Activated B cell treated with CpG ODN at 0.5 μM for 24 hours (primary cell): Measurements from ENCODE around the gene SRGAP3. TPM values are rescaled to one million over a fixed set of nuclear protein-coding genes. Genes with fewer than 3 reads are reported as not detected.

Experiments
- ATAC-seq: fragments of 200-7000 bp; cut with Tn5 transposase; one replicate; pipeline ENCODE4 v1.10.0; 2021; ENCODE audit warnings: low read depth, mild to moderate bottlenecking, moderate library complexity
- CTCF ChIA-PET: fragments of 350-600 bp; sonication (Branson Sonifier 250); formaldehyde crosslinking; loops from one replicate; lab custom pipeline; 2021; ENCODE audit warnings: antibody characterized with exemption; lab: Charles Lee
- POLR2A ChIA-PET: fragments of 350-600 bp; sonication (Branson Sonifier 250); formaldehyde crosslinking; loops from one replicate; lab custom pipeline; 2021; ENCODE audit warnings: antibody characterized with exemption; lab: Charles Lee
- DNase-seq: peaks from one replicate; pipeline ENCODE4 v3.0.0; 2022
- H3K27ac Mint-ChIP-seq: one replicate; pipeline ENCODE4 v1.8.0; 2020; ENCODE audit warnings: mixed read lengths
- H3K27me3 Mint-ChIP-seq: one replicate; pipeline ENCODE4 v1.8.0; 2021; ENCODE audit warnings: mixed read lengths
- H3K36me3 Mint-ChIP-seq: one replicate; pipeline ENCODE4 v1.8.0; 2021; ENCODE audit warnings: low read depth, mixed read lengths
- H3K4me1 Mint-ChIP-seq: one replicate; pipeline ENCODE4 v1.8.0; 2021; ENCODE audit warnings: mixed read lengths
- H3K4me3 Mint-ChIP-seq: one replicate; pipeline ENCODE4 v1.8.0; 2020; ENCODE audit warnings: mild to moderate bottlenecking, mixed read lengths
- H3K9me3 Mint-ChIP-seq: one replicate; pipeline ENCODE4 v1.8.0; 2020; ENCODE audit warnings: mixed read lengths
- intact Hi-C: fragments of 100-400 bp; cut with micrococcal nuclease; formaldehyde crosslinking; loops from one replicate; pipeline ENCODE4 v1.15.1; 2024
- total RNA-seq: library from RNA; stranded (reverse); gene quantifications from 2 replicates; pipeline ENCODE4 v1.2.3, GENCODE V29; 2022
- TF ChIP-seq, protein P1 (sequence below): fragments of 200-600 bp; IDR thresholded peaks from one replicate; pipeline ENCODE4 v1.8.0; 2022; ENCODE audit warnings: antibody characterized with exemption, mild to moderate bottlenecking

The SRGAP3 gene
- total RNA-seq, 1 donor from 2014 or later: 0.58 TPM

- no peak overlapping the region for H3K4me3 Mint-ChIP-seq
Observed at GRCh38 chr3:9201955-9202354, 47.5 kb downstream of the SRGAP3 start.

GRCh38 chr3:9201266-9201665, 48.2 kb downstream of the SRGAP3 start:
- H3K27ac Mint-ChIP-seq: no peak overlapping the region
- intact Hi-C loops: no loop called here
- H3K27me3 Mint-ChIP-seq: peaks cover under 1% of the 10 kb centered on the region
- H3K4me3 Mint-ChIP-seq: no peak overlapping the region
- ATAC-seq: no peak
- TF ChIP-seq, protein P1, sequence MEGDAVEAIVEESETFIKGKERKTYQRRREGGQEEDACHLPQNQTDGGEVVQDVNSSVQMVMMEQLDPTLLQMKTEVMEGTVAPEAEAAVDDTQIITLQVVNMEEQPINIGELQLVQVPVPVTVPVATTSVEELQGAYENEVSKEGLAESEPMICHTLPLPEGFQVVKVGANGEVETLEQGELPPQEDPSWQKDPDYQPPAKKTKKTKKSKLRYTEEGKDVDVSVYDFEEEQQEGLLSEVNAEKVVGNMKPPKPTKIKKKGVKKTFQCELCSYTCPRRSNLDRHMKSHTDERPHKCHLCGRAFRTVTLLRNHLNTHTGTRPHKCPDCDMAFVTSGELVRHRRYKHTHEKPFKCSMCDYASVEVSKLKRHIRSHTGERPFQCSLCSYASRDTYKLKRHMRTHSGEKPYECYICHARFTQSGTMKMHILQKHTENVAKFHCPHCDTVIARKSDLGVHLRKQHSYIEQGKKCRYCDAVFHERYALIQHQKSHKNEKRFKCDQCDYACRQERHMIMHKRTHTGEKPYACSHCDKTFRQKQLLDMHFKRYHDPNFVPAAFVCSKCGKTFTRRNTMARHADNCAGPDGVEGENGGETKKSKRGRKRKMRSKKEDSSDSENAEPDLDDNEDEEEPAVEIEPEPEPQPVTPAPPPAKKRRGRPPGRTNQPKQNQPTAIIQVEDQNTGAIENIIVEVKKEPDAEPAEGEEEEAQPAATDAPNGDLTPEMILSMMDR: no peak
- H3K9me3 Mint-ChIP-seq: no peaks in the 10 kb centered on the region
- ChIA-PET POLR2A (no interaction called here), CTCF (no interaction called here)
- no peaks in the 10 kb centered on the region for H3K4me1 Mint-ChIP-seq
- no peaks in the 10 kb centered on the region for H3K36me3 Mint-ChIP-seq
- DNase-seq: no peak

More at GRCh38 chr3:9201955-9202354, 47.5 kb downstream of the SRGAP3 start:
- Mint-ChIP-seq H3K4me1 (no peaks in the 10 kb centered on the region), H3K36me3 (no peaks in the 10 kb centered on the region), H3K27ac (no peak overlapping the region), H3K9me3 (no peaks in the 10 kb centered on the region), H3K27me3 (peaks cover 5% of the 10 kb centered on the region)
- no peak for ATAC-seq
- intact Hi-C loops: no loop called here
- POLR2A ChIA-PET: no interaction called here
- TF ChIP-seq, protein P1: no peak
- no peak for DNase-seq
- CTCF ChIA-PET: no interaction called here

DNA sequence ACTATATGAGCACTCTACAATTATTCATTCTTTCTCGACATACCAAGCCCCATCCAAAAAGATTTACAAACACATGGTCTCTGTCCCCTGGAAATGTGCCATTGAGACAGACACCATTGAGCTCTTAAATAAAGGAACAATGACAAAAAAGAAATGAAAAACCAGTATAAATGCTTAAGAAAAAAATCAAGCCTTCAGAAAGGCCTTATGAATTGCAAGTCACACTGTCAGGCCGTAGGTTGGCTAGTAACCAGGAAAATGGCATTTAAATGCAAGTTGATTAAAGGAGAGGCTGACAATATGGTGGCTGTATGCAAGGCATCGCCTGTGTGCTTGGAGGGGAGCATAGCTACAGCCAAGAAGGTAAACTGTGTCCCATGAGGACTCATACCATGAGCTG, 49.7 kb downstream of the SRGAP3 start:
- Mint-ChIP-seq H3K4me3 (no peak overlapping the region), H3K4me1 (no peaks in the 10 kb centered on the region), H3K36me3 (no peaks in the 10 kb centered on the region), H3K27ac (no peak overlapping the region), H3K9me3 (no peaks in the 10 kb centered on the region), H3K27me3 (no peaks in the 10 kb centered on the region)
- POLR2A ChIA-PET: no interaction called here
- TF ChIP-seq, protein P1: no peak
- ATAC-seq: no peak
- intact Hi-C loops: no loop called here
- CTCF ChIA-PET: no interaction called here
- DNase-seq: no peak

DNA sequence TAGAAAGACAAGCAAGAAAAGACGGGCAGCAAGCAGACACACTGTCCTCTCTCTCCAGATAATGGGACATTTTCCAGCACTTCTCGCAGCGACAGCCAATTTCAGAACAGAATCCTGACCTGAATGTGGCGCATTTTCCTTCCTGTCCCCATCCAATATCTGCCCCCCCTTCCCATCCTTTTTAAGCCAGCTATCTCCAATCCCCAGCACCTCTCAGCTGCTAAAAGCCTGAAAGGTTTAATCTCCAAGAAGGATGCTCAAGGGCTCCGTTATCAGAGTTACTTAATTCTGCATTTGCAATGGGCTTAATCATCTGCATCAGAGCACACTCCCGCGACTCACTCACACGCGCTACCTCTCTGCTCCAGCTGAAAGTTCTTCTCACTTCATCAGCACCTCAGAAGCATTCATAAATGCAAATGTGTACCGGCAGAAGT, 50.5 kb downstream of the SRGAP3 start:
- H3K9me3 Mint-ChIP-seq: no peaks in the 10 kb centered on the region
- no peak overlapping the region for H3K27ac Mint-ChIP-seq
- H3K36me3 Mint-ChIP-seq: no peaks in the 10 kb centered on the region
- POLR2A ChIA-PET: no interaction called here
- no peak for ATAC-seq
- H3K27me3 Mint-ChIP-seq: no peaks in the 10 kb centered on the region
- CTCF ChIA-PET: no interaction called here
- intact Hi-C loops: no loop called here
- no peak for DNase-seq
- TF ChIP-seq, protein P1: no peak
- no peak overlapping the region for H3K4me3 Mint-ChIP-seq
- H3K4me1 Mint-ChIP-seq: no peaks in the 10 kb centered on the region

DNA sequence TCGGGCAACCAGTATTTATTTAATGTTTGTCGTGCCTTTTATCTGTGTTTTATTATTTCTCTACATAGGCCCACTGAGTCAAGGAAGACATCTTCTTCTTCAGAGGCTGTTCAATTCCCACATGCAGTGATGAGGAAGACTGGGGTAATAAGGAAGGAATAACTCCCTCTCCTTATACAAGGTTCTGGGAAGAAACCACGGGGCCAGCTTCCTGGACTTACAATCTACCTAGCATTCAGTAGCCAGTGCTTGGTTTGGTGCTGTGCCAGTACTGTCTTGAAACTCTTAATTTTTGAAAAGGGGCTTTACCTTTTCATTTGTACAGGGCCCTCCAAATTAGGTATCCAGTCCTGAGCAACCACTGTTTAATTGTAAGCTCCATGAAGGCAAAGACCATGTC, 51.2 kb downstream of the SRGAP3 start:
- intact Hi-C loops: no loop called here
- Mint-ChIP-seq H3K4me3 (no peak overlapping the region), H3K9me3 (no peaks in the 10 kb centered on the region), H3K27me3 (no peaks in the 10 kb centered on the region), H3K4me1 (no peaks in the 10 kb centered on the region), H3K36me3 (no peaks in the 10 kb centered on the region), H3K27ac (no peak overlapping the region)
- DNase-seq (no peak), ATAC-seq (no peak)
- TF ChIP-seq, protein P1: no peak
- ChIA-PET CTCF (no interaction called here), POLR2A (no interaction called here)
